Measurements from ENCODE around the gene TUBA4A. TPM values are rescaled to one million over a fixed set of nuclear protein-coding genes. Genes with fewer than 3 reads are reported as not detected.

Gene TUBA4A
- total RNA-seq, 1 donor = 11.9 TPM

DNA sequence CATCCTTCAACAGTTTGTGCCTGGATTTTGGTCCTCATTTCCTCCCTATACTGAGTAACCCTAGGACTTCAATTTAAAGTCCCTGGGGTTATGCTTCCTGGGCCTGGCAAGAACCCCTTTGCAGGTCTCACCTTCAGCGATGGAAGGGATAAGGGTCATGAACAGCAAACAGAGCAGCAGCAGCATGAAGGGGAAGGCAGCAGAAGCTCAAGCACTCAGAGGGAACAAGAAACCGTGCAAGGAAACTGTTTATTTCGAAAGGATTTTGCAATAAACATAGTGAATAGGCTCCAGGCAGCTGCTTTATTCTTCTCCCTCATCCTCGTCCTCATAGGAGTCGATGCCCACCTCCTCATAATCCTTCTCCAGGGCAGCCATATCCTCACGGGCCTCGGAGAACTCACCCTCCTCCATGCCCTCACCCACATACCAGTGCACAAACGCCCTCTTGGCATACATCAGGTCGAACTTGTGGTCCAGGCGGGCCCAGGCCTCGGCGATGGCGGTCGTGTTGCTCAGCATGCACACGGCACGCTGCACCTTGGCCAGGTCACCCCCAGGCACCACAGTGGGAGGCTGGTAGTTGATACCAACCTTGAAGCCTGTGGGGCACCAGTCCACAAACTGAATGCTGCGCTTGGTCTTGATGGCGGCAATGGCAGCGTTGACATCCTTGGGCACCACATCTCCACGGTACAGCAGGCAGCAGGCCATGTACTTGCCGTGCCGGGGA lies 3.5 kb downstream of the TUBA4A start:
- no peaks in the 10 kb centered on the region for H4K20me1 ChIP-seq (ENCODE audit: insufficient read depth, low read length)
- H3K4me1 ChIP-seq (ENCODE audit: insufficient read depth, low read length) = peaks cover 70% of the 10 kb centered on the region
- TF ChIP-seq, protein P1, sequence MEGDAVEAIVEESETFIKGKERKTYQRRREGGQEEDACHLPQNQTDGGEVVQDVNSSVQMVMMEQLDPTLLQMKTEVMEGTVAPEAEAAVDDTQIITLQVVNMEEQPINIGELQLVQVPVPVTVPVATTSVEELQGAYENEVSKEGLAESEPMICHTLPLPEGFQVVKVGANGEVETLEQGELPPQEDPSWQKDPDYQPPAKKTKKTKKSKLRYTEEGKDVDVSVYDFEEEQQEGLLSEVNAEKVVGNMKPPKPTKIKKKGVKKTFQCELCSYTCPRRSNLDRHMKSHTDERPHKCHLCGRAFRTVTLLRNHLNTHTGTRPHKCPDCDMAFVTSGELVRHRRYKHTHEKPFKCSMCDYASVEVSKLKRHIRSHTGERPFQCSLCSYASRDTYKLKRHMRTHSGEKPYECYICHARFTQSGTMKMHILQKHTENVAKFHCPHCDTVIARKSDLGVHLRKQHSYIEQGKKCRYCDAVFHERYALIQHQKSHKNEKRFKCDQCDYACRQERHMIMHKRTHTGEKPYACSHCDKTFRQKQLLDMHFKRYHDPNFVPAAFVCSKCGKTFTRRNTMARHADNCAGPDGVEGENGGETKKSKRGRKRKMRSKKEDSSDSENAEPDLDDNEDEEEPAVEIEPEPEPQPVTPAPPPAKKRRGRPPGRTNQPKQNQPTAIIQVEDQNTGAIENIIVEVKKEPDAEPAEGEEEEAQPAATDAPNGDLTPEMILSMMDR (IDR thresholded peaks at IDR 0.05; ENCODE audit: extremely low read depth, low read depth, low read length) = no peak
- H3K4me2 ChIP-seq (ENCODE audit: insufficient read depth, low read length) = peak overlapping the region; percentile 66
- peaks cover 29% of the 10 kb centered on the region for H3K79me2 ChIP-seq (ENCODE audit: insufficient read depth, low read length)
- H3K27ac ChIP-seq (ENCODE audit: low read depth, low read length) = peak overlapping the region; percentile 88
- no peaks in the 10 kb centered on the region for H3K9me3 ChIP-seq (ENCODE audit: low read depth, low read length)
- no peak overlapping the region for H2AFZ ChIP-seq (ENCODE audit: low read length)
- H3K4me3 ChIP-seq (ENCODE audit: insufficient read depth, low read length) = peak overlapping the region; percentile 26
- no peaks in the 10 kb centered on the region for H3K27me3 ChIP-seq (ENCODE audit: insufficient read depth, low read length)
- DNase-seq (ENCODE audit: insufficient read length, low spot score, missing footprints) = no peak
- H3K36me3 ChIP-seq (ENCODE audit: insufficient read depth, low read length) = peaks cover 23% of the 10 kb centered on the region

DNA sequence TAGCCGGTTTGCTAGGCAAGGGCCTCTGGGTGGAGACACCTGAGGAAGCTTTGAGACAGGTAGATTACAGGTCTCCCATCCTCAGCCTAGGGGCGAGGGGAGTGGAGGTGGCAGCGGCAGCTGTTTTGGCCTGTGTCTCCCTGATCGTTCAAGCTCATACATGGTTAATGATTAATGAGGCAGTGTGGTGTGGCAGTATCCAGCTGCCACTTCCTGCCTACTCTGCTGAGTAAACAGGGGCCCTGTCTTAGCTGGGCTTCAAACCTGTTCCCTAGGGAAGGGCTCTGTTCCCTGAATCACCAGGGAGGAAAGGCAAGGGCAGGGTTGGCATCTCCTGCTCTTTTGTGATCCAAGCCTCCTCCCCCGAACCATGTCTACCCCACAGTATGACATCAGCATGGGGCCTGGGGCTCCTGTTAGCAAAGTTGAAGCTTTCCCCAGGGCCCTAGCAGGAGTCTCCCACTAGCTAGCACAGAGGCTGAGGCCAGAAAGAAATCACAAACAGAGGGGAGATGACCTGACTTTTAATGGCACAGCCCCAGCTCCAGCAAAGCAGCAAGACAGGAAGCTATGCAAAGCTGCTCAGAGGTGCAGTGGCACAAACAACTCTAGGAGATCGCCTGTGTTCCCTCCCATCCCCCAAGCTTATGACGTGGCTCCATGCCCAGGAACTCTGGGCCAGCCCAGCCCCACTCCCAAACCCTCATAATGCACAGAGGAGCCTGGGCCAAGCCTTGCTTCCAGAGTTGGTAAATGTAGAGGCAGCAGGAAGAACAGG lies 4.3 kb downstream of the TUBA4A start:
- peak; percentile 92 for DNase-seq (ENCODE audit: insufficient read length, low spot score, missing footprints)
- H3K27ac ChIP-seq (ENCODE audit: low read depth, low read length) = peak overlapping the region; percentile 88
- peaks cover 34% of the 10 kb centered on the region for H3K79me2 ChIP-seq (ENCODE audit: insufficient read depth, low read length)

DNA sequence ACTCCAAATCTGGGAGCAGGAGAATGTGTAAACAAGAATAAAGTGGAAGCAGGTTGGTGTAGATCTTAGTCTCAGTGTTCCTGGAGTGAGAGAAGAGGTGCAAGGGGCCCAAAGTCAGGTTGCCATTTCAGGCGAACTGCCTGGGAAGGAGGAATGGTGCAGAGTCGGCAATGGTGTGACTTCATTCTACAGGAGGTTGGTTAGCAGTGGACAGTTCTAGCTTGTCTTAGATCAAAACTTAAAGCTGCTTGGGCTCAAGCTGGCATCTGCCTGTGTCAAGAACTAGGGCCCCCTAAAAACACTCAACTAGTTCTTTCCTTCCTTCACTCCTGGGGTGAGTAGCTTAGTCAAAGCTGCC lies 4.9 kb downstream of the TUBA4A start:
- no peaks in the 10 kb centered on the region for H3K27me3 ChIP-seq (ENCODE audit: insufficient read depth, low read length)
- peak overlapping the region; percentile 36 for H3K4me3 ChIP-seq (ENCODE audit: insufficient read depth, low read length)
- peaks cover 23% of the 10 kb centered on the region for H3K36me3 ChIP-seq (ENCODE audit: insufficient read depth, low read length)
- TF ChIP-seq, protein P1 (IDR thresholded peaks at IDR 0.05; ENCODE audit: extremely low read depth, low read depth, low read length) = no peak
- peaks cover 34% of the 10 kb centered on the region for H3K79me2 ChIP-seq (ENCODE audit: insufficient read depth, low read length)
- no peaks in the 10 kb centered on the region for H4K20me1 ChIP-seq (ENCODE audit: insufficient read depth, low read length)
- DNase-seq (ENCODE audit: insufficient read length, low spot score, missing footprints) = no peak
- H2AFZ ChIP-seq (ENCODE audit: low read length) = no peak overlapping the region
- peaks cover 67% of the 10 kb centered on the region for H3K4me1 ChIP-seq (ENCODE audit: insufficient read depth, low read length)
- peak overlapping the region; percentile 88 for H3K27ac ChIP-seq (ENCODE audit: low read depth, low read length)
- no peaks in the 10 kb centered on the region for H3K9me3 ChIP-seq (ENCODE audit: low read depth, low read length)
- H3K4me2 ChIP-seq (ENCODE audit: insufficient read depth, low read length) = peak overlapping the region; percentile 66

More for the DNA sequence above, 4.3 kb downstream of the TUBA4A start:
- no peaks in the 10 kb centered on the region for H3K9me3 ChIP-seq (ENCODE audit: low read depth, low read length)
- H3K36me3 ChIP-seq (ENCODE audit: insufficient read depth, low read length) = peaks cover 23% of the 10 kb centered on the region
- TF ChIP-seq, protein P1 (IDR thresholded peaks at IDR 0.05; ENCODE audit: extremely low read depth, low read depth, low read length) = no peak
- no peak overlapping the region for H2AFZ ChIP-seq (ENCODE audit: low read length)
- no peaks in the 10 kb centered on the region for H4K20me1 ChIP-seq (ENCODE audit: insufficient read depth, low read length)
- peak overlapping the region; percentile 66 for H3K4me2 ChIP-seq (ENCODE audit: insufficient read depth, low read length)
- peaks cover 72% of the 10 kb centered on the region for H3K4me1 ChIP-seq (ENCODE audit: insufficient read depth, low read length)
- H3K27me3 ChIP-seq (ENCODE audit: insufficient read depth, low read length) = no peaks in the 10 kb centered on the region
- H3K4me3 ChIP-seq (ENCODE audit: insufficient read depth, low read length) = peak overlapping the region; percentile 36

Measured in osteoblast (primary cell).